ENCODE measurements around the gene SPAM1.

The SPAM1 gene

DNA sequence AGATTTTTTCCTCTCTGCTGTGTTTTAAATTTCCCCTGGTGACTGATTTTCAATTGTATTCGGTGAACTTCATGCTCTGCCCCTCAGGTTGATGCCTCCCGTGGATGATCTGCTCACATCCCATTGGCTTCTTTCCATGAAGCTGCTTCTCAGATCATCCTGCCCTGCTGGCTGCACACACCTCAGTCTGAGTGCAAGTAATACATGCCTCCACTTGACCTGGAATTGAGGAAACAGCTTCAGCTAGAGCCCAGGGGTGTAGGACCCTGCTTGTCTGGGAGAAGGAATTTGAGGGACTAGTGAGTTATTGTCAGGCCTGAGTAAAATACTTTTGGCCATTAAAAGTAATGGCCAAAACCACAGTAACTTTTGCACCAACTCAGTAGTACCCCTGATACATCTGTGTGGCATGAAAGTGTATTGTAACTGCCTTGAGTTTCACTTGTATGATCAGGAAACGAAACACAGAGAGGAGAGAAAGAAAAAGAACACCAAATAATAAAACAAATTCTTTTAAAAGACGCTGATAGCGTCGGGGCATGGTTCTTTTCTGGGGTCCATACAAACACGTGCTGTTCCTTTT lies 49.4 kb downstream of the SPAM1 start:
- no peak for DNase-seq (ENCODE audit: insufficient read length, low spot score)
- FAIRE-seq: no peak
- no peak for TF ChIP-seq PAX5 (IDR thresholded peaks at IDR 0.05; ENCODE audit: insufficient read depth, low read length, severe bottlenecking)
- no peak for TF ChIP-seq SPI1 (IDR thresholded peaks at IDR 0.05; ENCODE audit: low read depth, low read length)
- no peak for TF ChIP-seq POU2F2 (IDR thresholded peaks at IDR 0.05; ENCODE audit: low read depth, low read length)
- no peak for TF ChIP-seq TAF1 (IDR thresholded peaks at IDR 0.05; ENCODE audit: low read depth, low read length)
- TF ChIP-seq POLR2AphosphoS5 (IDR thresholded peaks at IDR 0.05; ENCODE audit: low read depth, low read length): no peak
- TF ChIP-seq POLR2A (IDR thresholded peaks at IDR 0.05; ENCODE audit: low read depth, low read length): no peak

DNA sequence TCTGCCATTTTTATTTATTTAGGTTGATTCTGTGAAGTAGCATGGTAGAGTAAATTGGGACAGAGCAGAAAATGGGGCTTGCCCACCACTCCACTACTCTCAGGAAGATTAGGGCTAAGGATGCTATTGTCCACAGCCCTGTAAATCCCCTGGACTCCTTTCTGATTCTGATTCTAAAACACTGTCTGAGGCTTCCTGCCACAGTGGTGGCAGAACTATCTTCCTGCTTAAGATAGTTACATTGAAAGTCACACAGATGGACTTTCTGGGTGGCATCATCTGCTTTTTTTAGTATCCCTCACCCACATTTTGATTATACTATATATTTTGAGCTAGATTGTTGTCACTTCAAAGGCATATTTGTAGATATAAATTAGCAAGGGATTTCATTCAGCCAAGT lies 50.0 kb downstream of the SPAM1 start:
- FAIRE-seq (no peak), DNase-seq (ENCODE audit: insufficient read length, low spot score) (no peak)
- TF ChIP-seq SPI1 (IDR thresholded peaks at IDR 0.05; ENCODE audit: low read depth, low read length) (no peak), TAF1 (IDR thresholded peaks at IDR 0.05; ENCODE audit: low read depth, low read length) (no peak), POLR2AphosphoS5 (IDR thresholded peaks at IDR 0.05; ENCODE audit: low read depth, low read length) (no peak), PAX5 (IDR thresholded peaks at IDR 0.05; ENCODE audit: insufficient read depth, low read length, severe bottlenecking) (no peak), POLR2A (IDR thresholded peaks at IDR 0.05; ENCODE audit: low read depth, low read length) (no peak), POU2F2 (IDR thresholded peaks at IDR 0.05; ENCODE audit: low read depth, low read length) (no peak)

DNA sequence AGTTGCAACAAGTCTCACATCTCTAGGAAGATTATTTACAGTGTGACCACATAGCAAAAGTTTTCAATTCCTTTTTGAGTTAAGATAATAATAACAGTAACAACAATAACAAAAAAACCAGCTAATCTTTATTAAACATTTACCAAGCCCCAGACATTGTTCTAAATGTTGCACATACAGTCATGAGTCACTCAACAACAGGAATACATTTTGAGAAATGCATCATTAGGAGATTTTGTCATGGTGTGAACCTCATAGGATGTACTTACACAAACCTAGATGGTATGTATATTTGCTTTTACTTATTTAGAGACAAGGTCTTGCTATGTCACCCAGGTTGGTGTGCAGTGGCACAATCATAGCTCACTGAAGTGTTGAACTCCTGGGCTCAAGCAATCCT lies 52.0 kb downstream of the SPAM1 start:
- TF ChIP-seq POLR2A (IDR thresholded peaks at IDR 0.05; ENCODE audit: low read depth, low read length) (no peak), PAX5 (IDR thresholded peaks at IDR 0.05; ENCODE audit: insufficient read depth, low read length, severe bottlenecking) (no peak), POU2F2 (IDR thresholded peaks at IDR 0.05; ENCODE audit: low read depth, low read length) (no peak), SPI1 (IDR thresholded peaks at IDR 0.05; ENCODE audit: low read depth, low read length) (no peak), POLR2AphosphoS5 (IDR thresholded peaks at IDR 0.05; ENCODE audit: low read depth, low read length) (no peak), TAF1 (IDR thresholded peaks at IDR 0.05; ENCODE audit: low read depth, low read length) (no peak)
- DNase-seq (ENCODE audit: insufficient read length, low spot score) (no peak), FAIRE-seq (no peak)

DNA sequence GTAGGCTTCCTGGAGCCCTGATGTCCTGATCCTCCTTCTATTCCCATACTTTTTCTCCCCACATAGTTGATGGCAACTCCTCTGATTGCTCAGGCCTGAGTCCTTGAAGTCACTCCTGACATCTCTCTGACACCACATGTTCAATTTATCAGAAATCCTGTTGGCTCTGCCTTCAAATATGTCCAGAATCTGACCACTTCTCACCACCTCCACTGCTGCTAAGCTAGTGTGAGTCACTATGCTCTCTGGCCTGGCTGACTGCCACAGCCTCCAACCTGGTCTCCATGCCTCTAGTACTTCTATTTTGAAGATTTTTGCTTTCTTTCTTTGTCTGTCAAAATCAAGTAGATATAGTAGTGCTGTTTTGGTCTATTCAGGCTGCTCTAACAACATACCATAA lies 54.8 kb downstream of the SPAM1 start:
- FAIRE-seq: no peak
- DNase-seq (ENCODE audit: insufficient read length, low spot score): no peak
- no peak for TF ChIP-seq POU2F2 (IDR thresholded peaks at IDR 0.05; ENCODE audit: low read depth, low read length)

DNA sequence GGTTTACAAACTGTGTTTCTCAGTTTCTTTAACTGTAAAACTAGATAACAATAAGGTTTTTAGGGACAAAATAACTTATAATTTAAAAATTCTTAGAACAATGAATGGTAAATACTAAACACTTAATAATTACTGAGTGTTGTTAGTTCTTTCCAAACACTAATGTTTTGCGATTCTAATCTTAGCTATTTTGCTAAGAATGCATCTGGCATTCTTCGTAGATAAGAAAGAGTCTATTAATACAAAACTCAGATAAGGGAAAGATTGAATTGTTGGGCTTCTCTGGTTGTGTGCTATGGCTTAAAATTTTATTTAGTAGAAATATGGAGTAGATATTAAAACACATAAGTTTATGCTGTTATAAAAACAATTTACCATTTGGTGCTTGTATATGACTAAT lies 62.4 kb downstream of the SPAM1 start:
- DNase-seq (ENCODE audit: insufficient read length, low spot score): no peak
- no peak for TF ChIP-seq SPI1 (IDR thresholded peaks at IDR 0.05; ENCODE audit: low read depth, low read length)
- no peak for TF ChIP-seq POLR2A (IDR thresholded peaks at IDR 0.05; ENCODE audit: low read depth, low read length)
- no peak for TF ChIP-seq PAX5 (IDR thresholded peaks at IDR 0.05; ENCODE audit: insufficient read depth, low read length, severe bottlenecking)
- no peak for TF ChIP-seq TAF1 (IDR thresholded peaks at IDR 0.05; ENCODE audit: low read depth, low read length)
- TF ChIP-seq POLR2AphosphoS5 (IDR thresholded peaks at IDR 0.05; ENCODE audit: low read depth, low read length): no peak
- no peak for TF ChIP-seq POU2F2 (IDR thresholded peaks at IDR 0.05; ENCODE audit: low read depth, low read length)
- FAIRE-seq: no peak

DNA sequence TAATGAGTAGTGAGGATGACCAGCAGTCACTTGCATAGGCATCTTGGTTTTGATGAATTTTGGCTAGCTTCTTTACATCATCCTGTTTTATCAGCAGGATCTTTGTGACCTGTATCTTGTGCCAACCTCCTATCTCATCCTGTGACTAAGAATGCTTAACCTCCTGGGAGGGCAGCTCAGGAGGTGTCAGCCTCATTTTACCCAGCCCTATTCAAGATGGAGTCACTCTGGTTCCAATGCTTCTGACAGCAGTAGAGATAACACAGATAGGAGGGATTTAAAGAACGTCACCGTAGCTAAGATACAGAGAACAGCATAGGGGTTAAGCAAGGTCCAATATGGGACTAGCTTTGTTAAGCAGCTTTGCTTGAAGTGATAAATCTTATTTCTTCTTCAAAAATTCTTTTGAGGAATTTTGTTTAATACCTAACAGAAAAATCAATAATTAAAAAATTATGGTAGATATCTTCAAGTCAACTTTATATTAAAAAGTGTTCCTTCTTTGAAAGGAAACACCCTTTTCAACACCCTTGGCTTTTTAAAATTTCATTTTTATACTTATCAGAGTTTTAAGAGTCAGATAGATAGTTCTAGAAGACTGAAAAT lies 68.0 kb downstream of the SPAM1 start:
- TF ChIP-seq POLR2AphosphoS5 (IDR thresholded peaks at IDR 0.05; ENCODE audit: low read depth, low read length) (no peak), TAF1 (IDR thresholded peaks at IDR 0.05; ENCODE audit: low read depth, low read length) (no peak), PAX5 (IDR thresholded peaks at IDR 0.05; ENCODE audit: insufficient read depth, low read length, severe bottlenecking) (no peak), POU2F2 (IDR thresholded peaks at IDR 0.05; ENCODE audit: low read depth, low read length) (no peak), POLR2A (IDR thresholded peaks at IDR 0.05; ENCODE audit: low read depth, low read length) (no peak)
- no peak for FAIRE-seq
- no peak for DNase-seq (ENCODE audit: insufficient read length, low spot score)

DNA sequence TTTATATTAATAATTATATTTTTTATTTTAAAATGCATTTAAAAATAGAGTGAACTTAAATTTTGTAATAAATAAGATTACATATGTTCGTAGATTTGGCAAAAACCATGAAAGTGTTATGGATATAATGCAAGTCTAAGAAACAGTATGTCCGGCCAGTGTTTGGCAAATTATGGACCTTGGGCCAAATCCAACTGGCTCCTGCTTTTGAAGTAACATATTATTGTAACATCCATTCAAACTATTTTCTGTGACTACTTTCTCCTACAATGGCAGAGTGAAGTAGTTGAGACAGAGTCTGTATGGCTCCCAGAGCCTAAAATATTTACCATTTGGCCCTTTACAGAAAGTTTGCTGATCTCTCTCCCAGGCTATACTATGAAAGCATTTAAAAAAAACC lies 69.0 kb downstream of the SPAM1 start:
- TF ChIP-seq POLR2AphosphoS5 (IDR thresholded peaks at IDR 0.05; ENCODE audit: low read depth, low read length) (no peak), POU2F2 (IDR thresholded peaks at IDR 0.05; ENCODE audit: low read depth, low read length) (no peak), TAF1 (IDR thresholded peaks at IDR 0.05; ENCODE audit: low read depth, low read length) (no peak), PAX5 (IDR thresholded peaks at IDR 0.05; ENCODE audit: insufficient read depth, low read length, severe bottlenecking) (no peak), SPI1 (IDR thresholded peaks at IDR 0.05; ENCODE audit: low read depth, low read length) (no peak), POLR2A (IDR thresholded peaks at IDR 0.05; ENCODE audit: low read depth, low read length) (no peak)
- DNase-seq (ENCODE audit: insufficient read length, low spot score) (no peak), FAIRE-seq (no peak)

DNA sequence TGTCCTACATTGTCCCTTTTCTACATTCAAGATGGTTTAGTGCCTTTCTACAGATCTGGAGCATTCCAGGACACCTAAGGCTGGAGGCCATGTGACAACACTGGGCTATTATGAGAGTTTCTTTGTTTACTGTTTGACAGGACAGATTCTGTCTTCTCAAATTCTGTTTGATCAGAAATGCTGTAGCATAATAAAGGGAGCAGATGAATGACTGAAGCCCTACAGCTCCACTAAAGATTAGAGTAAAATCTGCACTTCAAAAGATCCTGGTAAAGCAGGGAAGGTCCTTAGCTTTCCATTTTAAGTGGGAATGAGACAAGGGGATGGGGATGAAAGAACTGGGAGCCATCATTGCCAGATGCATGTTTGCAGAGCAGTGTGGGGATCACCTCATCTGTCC lies 69.4 kb downstream of the SPAM1 start:
- FAIRE-seq (no peak), DNase-seq (ENCODE audit: insufficient read length, low spot score) (no peak)
- TF ChIP-seq TAF1 (IDR thresholded peaks at IDR 0.05; ENCODE audit: low read depth, low read length) (no peak), PAX5 (IDR thresholded peaks at IDR 0.05; ENCODE audit: insufficient read depth, low read length, severe bottlenecking) (no peak), POLR2A (IDR thresholded peaks at IDR 0.05; ENCODE audit: low read depth, low read length) (no peak), SPI1 (IDR thresholded peaks at IDR 0.05; ENCODE audit: low read depth, low read length) (no peak), POLR2AphosphoS5 (IDR thresholded peaks at IDR 0.05; ENCODE audit: low read depth, low read length) (no peak), POU2F2 (IDR thresholded peaks at IDR 0.05; ENCODE audit: low read depth, low read length) (no peak)

DNA sequence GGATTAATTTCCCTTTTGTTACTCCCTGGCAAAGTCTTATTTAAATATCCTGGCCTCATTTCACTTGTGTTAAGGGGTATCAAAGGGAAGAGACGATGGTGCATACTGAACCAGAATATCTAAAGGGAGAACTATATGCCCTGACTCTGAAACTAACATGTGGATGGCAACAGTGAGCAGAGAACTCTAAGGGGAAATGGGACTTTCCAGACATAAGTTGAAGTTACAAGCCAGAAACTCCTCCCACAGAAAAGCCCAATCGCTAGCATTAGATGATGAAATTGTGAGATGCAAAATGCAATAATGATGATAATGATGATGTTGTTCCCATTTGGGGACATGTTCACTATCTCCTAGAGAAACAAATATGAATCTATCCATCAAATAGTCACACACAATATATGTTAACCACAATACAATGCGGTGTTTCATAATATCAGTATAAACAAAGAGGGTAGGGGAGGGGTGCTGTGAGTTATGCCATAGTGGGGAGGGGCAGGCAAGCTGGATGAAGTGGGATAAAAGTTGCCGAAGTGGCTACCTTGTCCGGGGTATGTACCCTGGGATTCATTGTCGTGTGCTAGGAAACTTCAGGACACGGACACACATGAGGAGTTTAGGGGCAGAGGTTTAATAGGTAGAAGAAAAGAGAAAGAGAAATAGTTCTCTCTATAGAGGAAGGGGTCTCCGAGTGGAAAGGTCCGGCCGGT lies 70.7 kb downstream of the SPAM1 start:
- FAIRE-seq: no peak
- DNase-seq (ENCODE audit: insufficient read length, low spot score): no peak
- no peak for TF ChIP-seq PAX5 (IDR thresholded peaks at IDR 0.05; ENCODE audit: insufficient read depth, low read length, severe bottlenecking)
- TF ChIP-seq TAF1 (IDR thresholded peaks at IDR 0.05; ENCODE audit: low read depth, low read length): no peak
- no peak for TF ChIP-seq POU2F2 (IDR thresholded peaks at IDR 0.05; ENCODE audit: low read depth, low read length)
- no peak for TF ChIP-seq POLR2A (IDR thresholded peaks at IDR 0.05; ENCODE audit: low read depth, low read length)
- TF ChIP-seq POLR2AphosphoS5 (IDR thresholded peaks at IDR 0.05; ENCODE audit: low read depth, low read length): no peak
- TF ChIP-seq SPI1 (IDR thresholded peaks at IDR 0.05; ENCODE audit: low read depth, low read length): no peak

DNA sequence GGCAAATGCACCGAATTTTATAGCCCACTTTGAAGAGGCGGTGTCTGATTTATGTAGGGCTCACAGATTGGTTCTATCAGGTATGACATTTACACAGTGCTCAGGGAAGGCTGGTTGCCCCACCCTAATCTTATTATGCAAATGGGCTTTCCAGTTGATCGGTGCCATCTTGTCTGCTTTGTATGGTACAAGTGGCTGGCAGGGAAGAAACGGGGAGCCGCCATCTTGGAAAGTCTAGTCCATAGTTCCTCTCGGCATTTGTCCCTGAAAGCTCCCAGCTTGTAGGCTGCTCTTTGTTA lies 71.2 kb downstream of the SPAM1 start:
- TF ChIP-seq SPI1 (IDR thresholded peaks at IDR 0.05; ENCODE audit: low read depth, low read length) (no peak), POLR2A (IDR thresholded peaks at IDR 0.05; ENCODE audit: low read depth, low read length) (no peak), PAX5 (IDR thresholded peaks at IDR 0.05; ENCODE audit: insufficient read depth, low read length, severe bottlenecking) (no peak), POLR2AphosphoS5 (IDR thresholded peaks at IDR 0.05; ENCODE audit: low read depth, low read length) (no peak), POU2F2 (IDR thresholded peaks at IDR 0.05; ENCODE audit: low read depth, low read length) (no peak), TAF1 (IDR thresholded peaks at IDR 0.05; ENCODE audit: low read depth, low read length) (no peak)
- FAIRE-seq (no peak), DNase-seq (ENCODE audit: insufficient read length, low spot score) (no peak)
